ENCODE results near the gene WDPCP. TPM values are rescaled to one million over a fixed set of nuclear protein-coding genes. Genes with fewer than 3 reads are reported as not detected.

WDPCP gene
- total and polyA plus RNA-seq, 2 of the 13 experiments (the other 11 are each of a cell fraction or from before 2014, with no cell fraction given): 2.9 to 5.2 TPM

DNA sequence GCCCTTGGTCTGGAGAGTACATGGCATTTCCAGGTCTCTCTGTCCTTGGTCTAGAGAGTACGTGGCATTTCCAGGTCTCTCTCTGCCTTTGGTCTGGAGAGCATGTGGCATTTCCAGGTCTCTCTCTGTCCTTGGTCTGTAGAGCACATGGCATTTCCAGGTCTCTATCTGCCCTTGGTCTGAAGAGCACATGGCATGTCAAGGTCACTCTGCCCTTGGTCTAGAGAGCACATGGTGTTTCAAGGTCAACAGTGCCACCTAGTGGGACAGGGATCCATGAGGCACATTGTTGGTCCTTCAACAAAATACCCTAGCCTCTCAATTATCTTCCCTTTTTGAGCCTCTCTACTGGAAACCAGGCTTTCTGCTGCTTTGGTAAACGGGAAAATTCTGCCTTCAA is 287.4 kb downstream of the WDPCP start (continued):
- TF ChIP-seq, protein P1, sequence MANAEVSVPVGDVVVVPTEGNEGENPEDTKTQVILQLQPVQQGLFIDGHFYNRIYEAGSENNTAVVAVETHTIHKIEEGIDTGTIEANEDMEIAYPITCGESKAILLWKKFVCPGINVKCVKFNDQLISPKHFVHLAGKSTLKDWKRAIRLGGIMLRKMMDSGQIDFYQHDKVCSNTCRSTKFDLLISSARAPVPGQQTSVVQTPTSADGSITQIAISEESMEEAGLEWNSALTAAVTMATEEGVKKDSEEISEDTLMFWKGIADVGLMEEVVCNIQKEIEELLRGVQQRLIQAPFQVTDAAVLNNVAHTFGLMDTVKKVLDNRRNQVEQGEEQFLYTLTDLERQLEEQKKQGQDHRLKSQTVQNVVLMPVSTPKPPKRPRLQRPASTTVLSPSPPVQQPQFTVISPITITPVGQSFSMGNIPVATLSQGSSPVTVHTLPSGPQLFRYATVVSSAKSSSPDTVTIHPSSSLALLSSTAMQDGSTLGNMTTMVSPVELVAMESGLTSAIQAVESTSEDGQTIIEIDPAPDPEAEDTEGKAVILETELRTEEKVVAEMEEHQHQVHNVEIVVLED (CRISPR knock-in tag; IDR thresholded peaks at IDR 0.05; ENCODE audit: borderline replicate concordance): no peak
- TF ChIP-seq ZFYVE20 (CRISPR knock-in tag; IDR thresholded peaks at IDR 0.05; ENCODE audit: borderline replicate concordance, low read depth) (no peak), SP140L (CRISPR knock-in tag; IDR thresholded peaks at IDR 0.05; ENCODE audit: borderline replicate concordance) (no peak), PHF8 (CRISPR knock-in tag; IDR thresholded peaks at IDR 0.05) (no peak), BORCS8-MEF2B (CRISPR knock-in tag; IDR thresholded peaks at IDR 0.05) (peak; percentile 70), CCDC6 (CRISPR knock-in tag; IDR thresholded peaks at IDR 0.05) (0 out of 2 replicates have a peak, but pooled peaks have one; percentile 54), IKZF4 (CRISPR knock-in tag; IDR thresholded peaks at IDR 0.05; ENCODE audit: borderline replicate concordance, low read depth, not compliant biosample characterization) (no peak), FOXA3 (CRISPR knock-in tag; IDR thresholded peaks at IDR 0.05) (peak; percentile 61), HNF4A (CRISPR knock-in tag; IDR thresholded peaks at IDR 0.05) (peak; percentile 77), ZNF746 (CRISPR knock-in tag; IDR thresholded peaks at IDR 0.05) (no peak), ZNF331 (CRISPR knock-in tag; IDR thresholded peaks at IDR 0.05) (peak; percentile 57; the same call in 1 of the 2 replicates), FOXK1 (CRISPR knock-in tag; IDR thresholded peaks at IDR 0.05; ENCODE audit: borderline replicate concordance, low read depth) (peak; percentile 35; the same call in 1 of the 2 replicates), DNMT3B (CRISPR knock-in tag; conservative IDR thresholded peaks at IDR 0.05) (no peak), SALL1 (CRISPR knock-in tag; IDR thresholded peaks at IDR 0.05) (peak; percentile 93), SRY (CRISPR knock-in tag; IDR thresholded peaks at IDR 0.05) (no peak), SAP130 (CRISPR knock-in tag; IDR thresholded peaks at IDR 0.05; ENCODE audit: low read depth) (peak; percentile 43), ZNF441 (CRISPR knock-in tag; IDR thresholded peaks at IDR 0.05; ENCODE audit: borderline replicate concordance) (no peak)
- TF ChIP-seq, protein P2, sequence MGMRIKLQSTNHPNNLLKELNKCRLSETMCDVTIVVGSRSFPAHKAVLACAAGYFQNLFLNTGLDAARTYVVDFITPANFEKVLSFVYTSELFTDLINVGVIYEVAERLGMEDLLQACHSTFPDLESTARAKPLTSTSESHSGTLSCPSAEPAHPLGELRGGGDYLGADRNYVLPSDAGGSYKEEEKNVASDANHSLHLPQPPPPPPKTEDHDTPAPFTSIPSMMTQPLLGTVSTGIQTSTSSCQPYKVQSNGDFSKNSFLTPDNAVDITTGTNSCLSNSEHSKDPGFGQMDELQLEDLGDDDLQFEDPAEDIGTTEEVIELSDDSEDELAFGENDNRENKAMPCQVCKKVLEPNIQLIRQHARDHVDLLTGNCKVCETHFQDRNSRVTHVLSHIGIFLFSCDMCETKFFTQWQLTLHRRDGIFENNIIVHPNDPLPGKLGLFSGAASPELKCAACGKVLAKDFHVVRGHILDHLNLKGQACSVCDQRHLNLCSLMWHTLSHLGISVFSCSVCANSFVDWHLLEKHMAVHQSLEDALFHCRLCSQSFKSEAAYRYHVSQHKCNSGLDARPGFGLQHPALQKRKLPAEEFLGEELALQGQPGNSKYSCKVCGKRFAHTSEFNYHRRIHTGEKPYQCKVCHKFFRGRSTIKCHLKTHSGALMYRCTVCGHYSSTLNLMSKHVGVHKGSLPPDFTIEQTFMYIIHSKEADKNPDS (CRISPR knock-in tag; IDR thresholded peaks at IDR 0.05): no peak
- TF ChIP-seq, protein P3, sequence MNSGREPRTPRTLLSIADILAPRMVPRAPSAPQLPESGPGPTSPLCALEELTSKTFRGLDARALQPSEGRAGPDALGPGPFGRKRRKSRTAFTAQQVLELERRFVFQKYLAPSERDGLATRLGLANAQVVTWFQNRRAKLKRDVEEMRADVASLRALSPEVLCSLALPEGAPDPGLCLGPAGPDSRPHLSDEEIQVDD (CRISPR knock-in tag; IDR thresholded peaks at IDR 0.05; ENCODE audit: borderline replicate concordance): no peak
- TF ChIP-seq, protein P4, sequence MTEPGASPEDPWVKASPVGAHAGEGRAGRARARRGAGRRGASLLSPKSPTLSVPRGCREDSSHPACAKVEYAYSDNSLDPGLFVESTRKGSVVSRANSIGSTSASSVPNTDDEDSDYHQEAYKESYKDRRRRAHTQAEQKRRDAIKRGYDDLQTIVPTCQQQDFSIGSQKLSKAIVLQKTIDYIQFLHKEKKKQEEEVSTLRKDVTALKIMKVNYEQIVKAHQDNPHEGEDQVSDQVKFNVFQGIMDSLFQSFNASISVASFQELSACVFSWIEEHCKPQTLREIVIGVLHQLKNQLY (CRISPR knock-in tag; IDR thresholded peaks at IDR 0.05): peak; percentile 39; the same call in 1 of the 2 replicates
- TF ChIP-seq, protein P5, sequence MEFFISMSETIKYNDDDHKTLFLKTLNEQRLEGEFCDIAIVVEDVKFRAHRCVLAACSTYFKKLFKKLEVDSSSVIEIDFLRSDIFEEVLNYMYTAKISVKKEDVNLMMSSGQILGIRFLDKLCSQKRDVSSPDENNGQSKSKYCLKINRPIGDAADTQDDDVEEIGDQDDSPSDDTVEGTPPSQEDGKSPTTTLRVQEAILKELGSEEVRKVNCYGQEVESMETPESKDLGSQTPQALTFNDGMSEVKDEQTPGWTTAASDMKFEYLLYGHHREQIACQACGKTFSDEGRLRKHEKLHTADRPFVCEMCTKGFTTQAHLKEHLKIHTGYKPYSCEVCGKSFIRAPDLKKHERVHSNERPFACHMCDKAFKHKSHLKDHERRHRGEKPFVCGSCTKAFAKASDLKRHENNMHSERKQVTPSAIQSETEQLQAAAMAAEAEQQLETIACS (CRISPR knock-in tag; IDR thresholded peaks at IDR 0.05): no peak

Data from HepG2 (cell line).